NCI-H446 (cell line): Measurements from ENCODE around the gene SULT6B1.
A peak's percentile ranks its signal among the peaks of the same experiment; 100 is the strongest.
"Not testable (repeated sequence)": the region's sequence is repeated elsewhere in the genome, so short reads cannot be mapped to it uniquely, and the experiment has no call there.

Experiments used
- DNase-seq, 2 experiments: peaks; one replicate each; lab custom pipeline; 2025; lab: John Stamatoyannopoulos, UW

Gene SULT6B1

DNA sequence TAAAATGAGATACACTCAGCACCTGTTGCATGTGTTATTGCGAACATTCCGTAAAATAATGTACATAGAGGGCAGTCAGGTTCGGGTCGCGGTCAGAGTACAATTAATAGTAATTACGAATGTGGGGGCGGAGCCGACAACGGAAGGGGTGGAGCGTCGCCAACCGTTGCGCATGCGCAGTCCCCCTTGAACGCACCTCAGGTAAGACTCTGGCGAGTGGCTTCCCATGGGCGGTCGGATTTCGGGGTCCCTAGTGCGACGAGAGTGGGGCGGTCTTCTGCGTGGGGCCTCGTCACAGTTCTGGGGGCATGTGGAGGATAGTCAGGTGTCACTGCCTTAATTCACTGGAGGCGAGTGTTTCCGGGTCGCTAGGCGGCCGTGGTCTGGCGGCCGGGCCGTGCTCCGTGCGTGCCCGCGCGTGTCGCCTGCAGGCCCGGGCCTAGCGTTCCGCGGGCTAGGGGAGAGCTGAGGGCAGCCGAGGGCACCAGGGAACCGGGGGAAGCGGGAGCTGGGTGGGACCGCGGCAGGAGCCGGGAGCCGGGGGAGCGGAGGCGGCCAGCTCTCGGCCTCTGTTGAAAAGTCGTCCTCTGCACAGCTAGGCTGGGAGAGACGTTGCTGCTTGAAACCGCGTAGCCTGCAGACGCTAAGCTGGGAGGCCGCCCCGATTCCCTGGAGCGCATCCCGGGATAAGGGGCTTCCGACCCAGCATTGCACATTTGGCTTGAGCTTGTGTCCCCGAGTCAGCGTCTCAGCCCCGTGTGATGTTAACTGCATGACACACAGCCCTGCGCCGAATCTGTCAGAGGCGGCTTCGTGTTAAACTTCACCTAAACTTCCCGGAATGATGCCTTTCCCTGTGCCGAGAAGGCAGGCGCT, 8.1 kb upstream of the SULT6B1 start, which contains the start of gene CEBPZOS:
Gene CEBPZOS, plus strand, starts transcription at position 177 of the 876 bp plus-strand sequence. CDS start 3,209 bp downstream, outside the sequence.
- peak; percentile 73 to 85 for DNase-seq

DNA sequence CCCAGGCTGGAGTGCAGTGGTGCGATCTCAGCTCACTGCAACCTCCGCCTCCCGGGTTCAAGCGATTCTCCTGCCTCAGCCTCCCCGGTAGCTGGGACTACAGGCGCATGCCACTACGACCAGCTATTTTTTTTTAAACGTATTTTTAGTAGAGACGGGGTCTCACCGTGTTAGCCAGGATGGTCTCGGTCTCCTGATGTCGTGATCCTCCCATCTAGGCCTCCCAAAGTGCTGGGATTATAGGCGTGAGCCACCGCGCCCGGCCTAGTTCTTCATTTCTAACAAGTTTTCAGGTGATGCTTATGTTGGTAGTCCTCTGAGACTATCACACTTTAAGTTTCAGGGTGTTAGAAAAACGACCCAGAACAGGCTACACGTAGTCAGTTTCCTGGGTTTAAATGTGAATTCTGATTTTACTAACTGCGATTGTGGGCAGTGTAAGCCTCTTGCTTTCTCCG, 7.4 kb upstream of the SULT6B1 start:
- DNase-seq, result not testable (repeated sequence)

DNA sequence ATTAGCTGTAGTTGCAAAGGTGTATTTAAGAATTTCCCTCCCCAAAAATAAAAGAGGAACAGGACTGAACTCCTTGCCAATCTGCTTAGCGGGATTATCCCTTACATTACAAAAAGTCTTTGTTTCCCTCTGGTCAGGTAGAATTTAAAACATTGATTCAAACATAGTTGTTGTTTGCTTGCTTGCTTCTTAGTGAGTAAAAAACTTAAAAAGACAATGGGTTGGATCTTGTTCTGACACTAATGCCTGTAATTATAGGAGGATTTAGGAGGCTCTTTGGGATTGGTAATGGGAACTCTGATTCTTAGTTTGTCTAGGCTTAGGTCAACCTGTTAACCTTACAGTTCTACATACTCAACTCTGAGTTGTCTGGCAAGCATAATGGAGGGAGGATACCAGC, 4.1 kb upstream of the SULT6B1 start:
- no peak for DNase-seq

DNA sequence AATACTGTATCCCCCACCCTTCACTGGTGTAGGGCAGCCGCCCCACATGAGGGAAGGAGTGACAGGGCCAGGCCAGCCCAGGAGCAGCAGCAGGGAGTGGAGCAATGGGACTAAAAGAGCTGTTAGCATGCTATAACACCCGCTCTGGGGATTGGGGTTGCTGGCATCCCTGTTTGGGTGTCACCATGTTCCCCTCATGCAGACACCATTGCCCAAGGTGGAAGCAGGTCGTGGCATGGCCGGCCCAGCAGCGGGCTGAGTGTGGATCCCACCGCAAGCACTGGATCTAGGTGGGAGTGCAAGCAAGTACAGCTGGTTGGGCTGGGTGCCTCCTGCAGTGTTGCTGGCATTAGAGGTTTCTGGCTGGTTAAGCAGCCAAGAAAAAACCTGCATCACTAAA, 3.3 kb upstream of the SULT6B1 start:
- no peak for DNase-seq

DNA sequence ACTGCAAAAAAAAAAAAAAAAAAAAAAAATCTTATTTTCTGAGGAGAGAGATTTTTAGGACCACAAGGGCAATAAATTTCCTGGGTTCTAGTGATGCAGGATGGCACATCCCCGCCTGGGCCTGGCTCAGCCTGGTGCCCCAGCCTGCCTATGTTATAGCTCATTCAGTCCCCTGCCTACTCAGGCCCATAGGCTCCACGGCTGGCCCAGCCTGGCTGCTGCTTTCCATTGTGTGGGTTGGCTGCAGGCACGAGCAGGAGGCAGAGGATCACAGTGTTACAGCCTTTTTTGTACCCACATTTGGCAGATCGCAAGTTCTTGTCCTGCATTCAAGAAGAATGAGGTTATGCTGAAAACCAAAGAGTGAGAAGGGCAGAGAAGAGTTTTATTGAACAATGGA, 2.8 kb upstream of the SULT6B1 start:
- no peak for DNase-seq

DNA sequence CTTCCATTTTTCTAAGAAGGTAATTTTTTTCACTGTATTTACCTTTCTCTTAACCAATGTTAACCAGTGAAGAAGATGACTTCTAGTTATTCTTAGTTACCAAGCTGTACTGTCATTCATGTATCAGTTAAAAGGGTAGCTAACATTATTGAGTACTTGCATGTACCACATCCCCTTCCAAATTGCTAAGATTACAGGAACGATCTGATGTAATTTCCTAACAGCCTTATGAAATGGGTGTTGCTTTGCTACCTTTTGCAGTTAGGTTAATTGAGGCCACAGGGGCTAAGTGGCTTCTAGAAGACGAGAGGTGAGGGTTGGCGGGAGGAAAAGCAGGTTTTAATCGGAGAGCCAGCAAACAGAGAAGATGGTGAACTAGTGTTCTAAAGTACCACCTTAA, 1.8 kb upstream of the SULT6B1 start:
- no peak for DNase-seq

DNA sequence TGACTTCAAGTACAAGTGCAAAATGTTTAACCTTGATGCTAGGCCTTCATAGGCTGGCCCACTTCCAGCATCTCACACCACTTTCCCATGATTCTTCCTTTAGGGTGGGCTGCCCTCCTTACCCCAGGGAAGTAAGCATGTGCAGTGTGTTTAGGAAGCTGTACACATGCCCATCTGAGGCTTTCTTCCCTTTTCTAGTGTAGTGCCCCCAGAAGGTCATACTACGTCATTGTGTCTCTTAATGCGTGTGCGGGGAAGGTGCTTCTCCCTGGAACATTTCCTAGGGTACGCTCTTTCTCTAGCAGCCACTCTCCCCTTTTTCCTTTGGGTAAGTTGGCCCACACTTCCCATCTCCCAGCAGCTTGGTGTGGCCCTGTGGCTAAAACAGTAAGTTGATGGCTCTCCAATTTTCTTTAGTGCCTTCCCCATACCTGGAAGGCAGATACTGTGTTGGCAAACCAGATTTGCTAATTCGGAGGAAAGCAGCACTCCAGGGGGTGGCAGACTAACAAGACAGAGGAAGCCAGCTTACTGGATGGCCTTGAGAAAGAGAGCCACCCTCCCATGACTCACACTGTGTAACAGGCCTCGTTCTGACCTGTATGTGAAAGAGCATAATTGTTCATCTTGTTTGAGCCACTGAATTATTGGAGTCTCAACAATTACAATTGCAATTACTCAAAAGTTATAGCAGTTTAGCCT, 1.1 kb upstream of the SULT6B1 start:
- peak in 1 of 2 experiments; percentile 29 for DNase-seq

DNA sequence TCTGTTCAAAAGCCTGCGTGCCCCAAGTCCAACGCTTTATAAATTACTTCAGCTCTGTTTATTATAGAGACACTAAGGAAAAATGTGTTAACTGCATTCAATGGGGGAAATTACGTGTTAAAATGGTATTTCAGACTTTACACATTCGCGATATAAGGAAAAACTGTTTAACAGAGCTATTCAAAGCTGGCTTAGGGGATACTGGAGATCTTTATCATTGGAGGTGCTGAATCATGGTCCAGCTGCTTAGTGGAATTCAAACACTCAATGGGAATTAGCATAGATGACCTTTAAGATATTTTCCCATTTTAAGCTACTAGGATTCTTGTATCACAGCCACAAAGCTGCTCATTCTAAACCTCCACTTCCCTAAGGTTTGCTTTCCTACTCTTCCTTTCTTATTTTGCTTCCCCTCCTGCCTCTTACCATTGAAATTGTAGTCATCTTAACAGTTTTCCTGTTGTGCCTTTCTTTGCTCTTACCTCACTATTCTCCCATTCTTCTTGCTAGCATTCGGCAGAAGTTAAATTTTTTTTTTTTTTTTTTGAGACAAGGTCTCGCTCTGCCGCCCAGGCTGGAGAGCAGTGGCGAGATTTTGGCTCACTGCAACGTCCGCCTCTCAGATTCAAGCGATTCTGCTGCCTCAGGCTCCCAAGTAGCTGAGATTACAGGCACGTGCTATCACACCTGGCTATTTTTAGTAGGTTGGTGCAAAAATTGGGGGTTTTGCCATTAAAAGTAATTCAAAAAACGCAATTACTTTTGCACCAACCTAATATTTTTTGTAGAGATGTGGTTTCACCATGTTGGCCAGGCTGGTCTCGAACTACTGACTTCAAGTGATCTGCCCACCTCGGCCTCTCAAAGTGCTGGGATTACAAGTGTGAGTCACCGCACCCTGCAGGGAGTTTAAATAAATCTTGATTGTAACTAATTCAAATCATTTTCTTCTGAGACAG, 6.5 kb downstream of the SULT6B1 start:
- no peak for DNase-seq

DNA sequence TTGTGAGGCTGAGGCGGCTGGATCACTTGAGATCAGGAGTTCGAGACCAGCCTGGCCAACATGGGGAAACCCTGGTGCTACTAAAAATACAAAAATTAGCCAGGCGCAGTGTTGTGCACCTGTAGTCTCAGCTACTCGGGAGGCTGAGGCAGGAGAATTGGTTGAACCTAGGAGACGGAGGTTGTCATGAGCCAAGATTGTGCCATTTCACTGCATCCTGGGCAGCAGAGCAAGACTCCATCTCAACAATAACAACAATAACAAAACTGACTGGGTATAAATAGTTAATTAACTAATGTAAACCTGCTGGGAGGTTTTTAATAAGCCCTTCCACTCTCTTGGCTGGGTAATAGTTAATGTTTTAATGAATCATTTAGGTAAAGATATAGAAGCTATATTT, 7.8 kb downstream of the SULT6B1 start:
- no peak for DNase-seq

DNA sequence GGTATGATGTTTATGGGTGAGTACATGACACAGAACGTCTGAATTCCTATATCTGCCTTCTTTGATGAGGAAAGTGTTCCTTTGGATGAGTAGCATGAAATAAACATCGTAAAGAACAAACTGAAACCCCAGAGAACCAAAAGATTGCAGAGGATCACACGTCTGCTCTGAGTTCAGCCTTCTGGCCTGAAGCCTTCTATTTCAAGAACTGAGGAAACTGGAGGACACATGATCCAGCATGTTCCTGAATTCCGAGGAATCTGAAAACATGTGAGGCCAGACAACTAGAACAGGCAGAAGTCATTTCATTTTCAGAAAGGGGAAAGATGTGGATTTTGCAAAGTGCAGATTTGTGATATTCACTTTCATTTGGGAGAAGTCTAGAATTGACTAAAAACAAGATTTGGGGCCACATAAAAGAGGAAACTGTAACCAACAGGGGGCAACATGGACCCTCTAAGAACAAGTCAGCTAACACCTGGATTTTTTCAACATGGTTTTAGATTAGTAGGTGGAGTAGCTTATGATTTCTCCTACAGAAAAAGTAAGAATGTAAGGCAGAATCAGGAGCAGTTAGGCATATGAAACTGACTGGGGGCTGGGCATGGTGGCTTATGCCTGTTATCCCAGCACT, 8.3 kb downstream of the SULT6B1 start:
- no peak for DNase-seq

DNA sequence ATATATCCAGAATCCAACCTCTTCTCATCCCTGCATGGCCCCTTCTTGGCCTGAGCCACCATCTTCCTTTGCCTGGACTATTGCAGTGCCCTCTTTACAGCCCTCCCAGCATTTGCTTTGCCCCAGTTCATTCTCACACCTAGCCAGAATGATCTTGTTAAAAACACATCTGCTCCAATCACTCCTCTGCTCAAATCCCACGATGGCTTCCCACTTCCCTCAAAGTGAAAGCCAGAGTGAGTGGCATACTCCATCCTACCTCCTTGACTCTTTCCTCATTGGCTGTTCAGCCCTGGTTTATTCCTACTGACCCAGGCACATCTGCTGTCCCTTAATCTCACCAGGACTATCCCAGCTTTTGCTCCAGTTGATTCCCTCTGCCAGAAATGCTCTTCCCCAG, 14.7 kb downstream of the SULT6B1 start:
- no peak for DNase-seq

DNA sequence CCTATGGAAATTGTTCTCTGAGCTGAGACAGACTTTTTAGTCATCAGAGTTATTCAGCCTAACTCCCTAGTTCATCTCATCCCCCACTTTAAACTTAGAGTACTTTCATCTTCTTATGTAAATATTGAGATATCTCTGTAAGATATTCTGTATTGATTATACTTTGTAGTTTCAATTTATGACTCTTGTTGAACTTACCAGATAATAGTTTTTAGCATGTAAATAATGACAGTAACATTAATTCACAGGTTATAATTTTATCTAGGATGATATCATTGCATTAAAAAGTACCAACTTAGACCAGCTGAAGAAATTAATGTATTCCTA, 16.9 kb downstream of the SULT6B1 start:
- no peak for DNase-seq

DNA sequence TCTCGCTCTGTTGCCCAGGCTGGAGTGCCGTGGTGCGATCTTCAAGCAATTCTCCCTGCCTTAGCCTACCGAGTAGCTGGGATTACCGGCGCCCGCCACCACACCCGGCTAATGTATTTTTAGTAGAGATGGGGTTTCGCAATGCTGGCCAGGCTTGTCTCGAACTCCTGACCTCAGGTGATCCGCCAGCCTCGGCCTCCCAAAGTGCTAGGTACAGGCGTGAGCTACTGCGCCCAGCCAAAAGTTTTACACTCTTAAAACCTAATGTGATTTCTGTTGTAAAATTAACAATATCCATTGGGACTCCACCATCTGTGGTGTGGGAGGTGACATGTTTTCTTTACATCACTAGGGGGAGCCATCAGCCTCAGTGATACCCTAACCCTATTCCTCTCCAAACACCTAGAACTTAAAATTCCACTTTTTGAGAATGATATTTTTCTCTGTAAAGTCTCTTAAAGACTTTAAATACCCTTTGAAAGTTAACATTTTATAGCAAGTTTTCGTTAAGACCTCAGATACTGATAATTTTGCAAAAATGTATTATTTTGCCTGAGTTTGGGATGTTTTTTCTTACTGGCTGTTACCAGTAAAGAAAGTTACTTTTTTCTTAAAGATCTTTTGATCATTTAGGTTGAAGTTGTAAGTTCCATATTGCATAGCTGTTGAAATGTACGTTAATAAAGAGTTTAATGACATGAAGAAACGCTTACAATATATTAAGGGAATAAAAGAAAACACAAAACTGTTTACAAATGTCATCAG, 20.1 kb downstream of the SULT6B1 start:
- peak in 1 of 2 experiments; percentile 52 for DNase-seq

DNA sequence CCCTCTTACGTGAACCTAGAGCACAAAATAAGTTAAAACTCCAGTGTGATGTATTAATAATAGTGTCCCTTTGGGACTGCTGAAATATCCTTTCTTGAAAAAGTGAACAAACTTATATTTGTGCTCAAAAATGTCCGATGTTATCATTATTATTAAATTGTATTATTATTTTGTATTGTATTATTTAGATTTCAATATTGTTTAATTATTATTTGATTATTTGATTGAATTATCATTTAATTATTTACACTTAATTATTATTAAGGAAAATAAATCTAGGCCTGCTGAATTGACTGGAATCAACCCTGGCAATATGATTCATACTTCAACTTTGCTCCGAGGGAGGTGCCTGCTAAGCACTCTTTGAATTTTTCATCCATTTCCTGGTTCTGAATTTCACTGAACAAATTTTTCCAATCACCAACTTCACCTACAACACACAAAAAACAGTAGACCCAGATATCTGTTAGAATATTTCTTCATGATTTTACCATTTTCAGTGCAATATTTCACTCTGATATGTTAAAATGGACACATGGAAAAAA, 20.8 kb downstream of the SULT6B1 start:
- no peak for DNase-seq

DNA sequence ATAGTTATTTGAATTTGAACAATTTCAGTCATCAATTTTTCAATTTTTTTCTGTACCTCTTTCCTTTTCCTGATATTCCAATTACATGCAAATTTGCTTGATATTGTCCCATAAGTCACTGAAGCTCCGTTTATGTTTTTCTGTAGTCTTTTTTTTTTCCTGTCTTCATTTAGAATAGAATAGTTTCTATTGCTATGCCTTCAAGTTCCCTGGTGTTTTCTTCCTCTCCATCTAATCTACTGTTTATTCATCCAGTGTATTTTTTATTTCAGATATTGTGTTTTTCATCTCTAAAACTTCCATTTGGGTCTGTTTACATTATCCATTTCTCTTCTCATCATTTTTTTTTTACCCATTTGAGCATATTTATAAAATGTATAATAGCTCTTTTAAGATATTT, 23.7 kb downstream of the SULT6B1 start:
- no peak for DNase-seq

DNA sequence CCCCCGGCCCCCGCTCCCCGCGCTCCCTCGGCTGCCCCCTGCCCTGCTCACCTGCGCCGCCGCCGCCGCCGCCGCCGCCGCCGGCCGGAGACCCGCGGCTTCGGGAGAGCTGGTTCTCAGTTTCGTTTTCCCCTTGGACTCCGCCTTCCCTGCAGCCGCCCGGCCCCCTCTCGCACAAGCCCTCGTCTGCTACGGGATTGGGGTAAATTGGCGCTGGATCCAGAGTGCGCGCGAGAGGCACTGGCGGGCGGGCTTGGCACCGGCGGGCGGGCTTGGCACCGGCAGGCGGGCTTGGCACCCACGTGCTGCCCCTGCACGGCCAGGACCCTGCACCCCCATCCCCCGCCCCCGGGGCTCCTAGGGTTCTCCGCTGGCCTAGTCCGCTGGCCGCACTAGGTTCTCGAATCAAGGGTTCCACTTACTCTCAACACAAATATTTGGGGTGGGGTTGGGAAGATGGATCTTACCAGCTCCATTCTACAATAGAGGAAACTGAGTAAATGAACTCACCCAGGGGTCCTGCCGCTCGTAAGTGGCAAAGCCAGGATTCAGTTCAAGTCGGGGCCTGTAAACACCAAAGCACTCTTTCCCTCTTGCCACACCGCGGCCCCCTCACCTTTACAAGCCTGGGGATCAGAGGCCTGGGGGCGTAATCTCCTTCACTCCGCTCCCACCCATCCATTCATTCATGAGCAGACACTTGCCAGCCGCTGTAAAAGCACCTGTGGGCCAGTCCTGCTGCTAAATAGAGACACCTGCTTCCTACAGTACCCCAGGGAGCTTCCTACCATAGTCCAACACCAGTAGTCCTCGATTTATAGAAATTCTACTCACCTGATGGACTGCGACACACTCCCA, 31.4 kb downstream of the SULT6B1 start, which contains the start of gene EIF2AK2:
Gene EIF2AK2, minus strand, starts transcription at position 124 of the 858 bp plus-strand sequence. CDS start 9,174 bp downstream, outside the sequence.
- DNase-seq, result peak; percentile 23 to 78

DNA sequence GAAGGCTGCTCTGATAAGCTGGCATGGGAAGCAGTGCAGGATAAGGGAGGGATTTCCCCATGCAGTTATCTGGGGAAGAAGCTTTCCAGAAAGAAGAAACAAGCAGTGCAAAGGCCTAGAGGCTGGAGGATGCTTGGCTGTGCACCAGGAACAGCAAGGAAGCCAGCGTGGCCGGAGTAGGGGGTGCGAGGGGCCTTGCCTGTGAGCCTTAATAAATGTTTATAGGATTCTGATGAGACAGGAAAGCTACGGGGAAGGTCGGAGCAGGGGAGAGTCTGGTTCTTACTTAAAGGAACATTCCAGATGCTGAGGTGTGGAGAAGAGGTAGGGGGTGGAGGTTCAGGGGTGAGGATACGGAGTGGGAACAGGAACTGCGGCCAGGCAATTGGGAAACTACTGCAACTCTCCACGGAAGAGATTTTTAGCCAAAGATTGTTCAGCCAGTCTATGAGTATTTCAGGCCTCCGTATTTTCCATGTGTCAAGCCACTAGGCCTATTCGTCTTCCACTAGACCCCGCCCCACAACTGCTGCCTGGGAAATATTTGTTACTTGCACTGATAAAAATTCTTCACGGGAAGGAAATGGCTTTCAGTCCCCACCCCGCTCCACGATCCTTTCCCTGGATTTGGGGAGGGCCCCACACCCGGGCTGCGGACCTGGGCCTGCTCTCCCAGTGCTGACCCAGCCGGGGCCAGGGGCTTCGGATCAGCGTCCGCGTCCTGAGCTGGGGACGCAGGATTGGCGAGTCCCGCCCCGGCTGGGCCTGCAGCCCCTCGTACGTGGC, 32.2 kb downstream of the SULT6B1 start:
- peak in 1 of 2 experiments; percentile 29 for DNase-seq

DNA sequence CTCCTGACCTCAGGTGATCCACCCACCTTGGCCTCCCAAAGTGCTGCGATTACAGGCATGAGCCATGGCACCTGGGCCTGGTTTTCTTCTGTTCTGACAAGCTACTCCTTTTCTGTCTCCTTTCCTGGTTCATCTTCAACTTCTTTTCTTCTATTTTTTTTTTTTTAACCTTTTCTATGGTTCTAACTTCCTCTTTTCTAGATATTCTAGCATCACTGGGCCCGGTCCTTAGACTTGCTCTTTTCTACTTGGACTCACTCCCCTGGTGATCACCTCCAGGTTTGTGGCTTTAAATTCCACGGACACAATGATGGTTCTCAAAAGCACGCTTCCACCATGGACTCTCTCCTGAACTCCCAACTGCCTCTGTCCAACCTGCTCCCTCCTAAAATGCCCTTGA, 33.7 kb downstream of the SULT6B1 start:
- no peak for DNase-seq

DNA sequence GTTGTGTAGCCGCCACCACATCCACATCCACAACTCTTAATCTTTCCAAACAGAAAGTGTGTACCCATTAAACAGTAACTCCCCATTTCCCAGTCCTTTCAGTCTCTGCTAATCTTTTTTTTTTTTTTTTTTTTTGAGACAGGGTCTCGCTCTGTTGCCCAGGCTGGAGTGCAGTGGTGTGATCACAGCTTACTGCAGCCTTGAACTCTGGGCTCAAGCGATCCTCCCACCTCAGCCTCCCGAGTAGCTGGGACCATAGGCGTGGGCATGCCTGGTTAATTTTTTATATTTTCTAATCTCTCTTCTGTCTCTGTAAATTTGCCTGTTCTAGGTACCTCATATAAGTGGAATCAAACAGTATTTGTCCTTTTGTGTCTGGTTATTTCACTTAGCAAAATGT, 35.2 kb downstream of the SULT6B1 start:
- DNase-seq, result no peak
